IPS-11a (cell line): Measurements from ENCODE around the gene PLA2G4D.

ENCODE experiments used
- H3K4me3 ChIP-seq: one replicate; pipeline ENCODE4 v1.5.1; 2013; ENCODE audit warnings: low read depth, low read length, control low read depth

Gene PLA2G4D

DNA sequence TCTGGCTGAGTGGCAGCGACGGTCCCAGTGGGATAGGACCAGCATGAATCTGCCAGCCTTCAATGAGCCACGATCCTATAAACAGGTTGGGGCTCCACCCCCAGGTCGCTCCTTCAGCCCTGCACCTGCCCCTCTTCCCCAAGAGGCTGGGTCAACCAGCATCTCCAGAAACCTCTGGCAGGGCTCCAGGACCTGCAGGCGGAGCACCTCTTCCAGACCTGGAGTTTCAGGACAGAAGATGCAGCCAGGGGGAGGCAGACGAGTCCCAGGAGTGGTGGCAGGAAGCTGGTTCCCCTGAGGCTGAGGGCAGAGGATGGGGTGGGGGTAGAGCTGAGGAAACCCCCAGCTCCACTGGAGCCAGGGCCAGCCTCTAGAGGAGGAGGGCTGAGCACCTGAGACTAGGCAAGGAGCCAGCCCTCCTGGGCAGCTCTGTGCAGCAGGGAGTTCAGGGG lies at the start of gene PLA2G4D:
Gene PLA2G4D, minus strand, starts transcription at position 51 of the 452 bp plus-strand sequence. CDS start 103 bp downstream, outside the sequence.
- H3K4me3 ChIP-seq: no peak within 1 kb of the TSS

GRCh38 chr15:42143356-42143755 lies 49.0 kb upstream of the PLA2G4D start:
- H3K4me3 ChIP-seq: no peak overlapping the region

DNA sequence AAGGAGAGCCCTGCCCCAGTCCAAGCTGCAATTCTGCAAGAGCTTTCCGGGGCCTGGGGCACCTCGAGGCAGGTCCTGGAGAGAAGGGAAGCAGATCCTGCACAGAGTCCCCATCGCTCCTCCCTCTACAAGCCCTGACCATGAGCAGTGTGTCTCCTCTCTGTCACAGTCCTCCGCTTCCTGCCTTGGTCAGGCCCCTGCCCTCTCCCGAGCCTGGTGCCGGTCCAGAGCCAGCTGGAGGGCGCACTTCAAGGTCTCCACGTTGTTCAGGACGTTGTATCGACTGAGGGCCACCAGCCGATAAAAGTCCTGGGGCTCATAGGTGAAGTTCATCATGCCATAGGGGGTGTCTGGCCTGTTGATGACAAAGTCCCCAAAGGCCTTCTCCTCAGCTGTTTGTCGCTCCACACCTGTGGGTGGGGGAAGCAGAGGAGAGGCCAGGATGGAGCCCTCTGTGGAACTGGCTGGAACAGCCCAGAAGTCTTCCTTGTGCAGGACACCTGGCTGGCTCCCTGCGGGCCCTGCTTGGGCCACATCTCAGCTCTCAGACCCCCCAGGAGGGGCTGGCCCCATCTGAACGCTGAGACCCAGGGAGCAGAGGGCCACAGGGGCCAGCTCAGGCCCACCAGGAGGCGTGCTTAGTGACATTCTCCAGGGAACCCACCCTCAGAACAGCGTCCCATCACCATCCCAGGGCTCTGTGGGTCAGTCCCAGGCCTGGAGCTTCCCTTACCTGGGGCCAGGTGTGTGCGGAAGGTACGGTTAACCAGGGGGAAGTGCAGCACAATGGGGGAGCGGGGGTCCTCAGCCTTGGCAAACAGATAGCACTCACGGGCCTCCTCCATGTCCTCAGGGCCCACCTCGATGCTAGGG lies 47.7 kb upstream of the PLA2G4D start:
- no peak overlapping the region for H3K4me3 ChIP-seq

- no peak overlapping the region for H3K4me3 ChIP-seq
Measured at GRCh38 chr15:42141246-42141645, 46.9 kb upstream of the PLA2G4D start.

DNA sequence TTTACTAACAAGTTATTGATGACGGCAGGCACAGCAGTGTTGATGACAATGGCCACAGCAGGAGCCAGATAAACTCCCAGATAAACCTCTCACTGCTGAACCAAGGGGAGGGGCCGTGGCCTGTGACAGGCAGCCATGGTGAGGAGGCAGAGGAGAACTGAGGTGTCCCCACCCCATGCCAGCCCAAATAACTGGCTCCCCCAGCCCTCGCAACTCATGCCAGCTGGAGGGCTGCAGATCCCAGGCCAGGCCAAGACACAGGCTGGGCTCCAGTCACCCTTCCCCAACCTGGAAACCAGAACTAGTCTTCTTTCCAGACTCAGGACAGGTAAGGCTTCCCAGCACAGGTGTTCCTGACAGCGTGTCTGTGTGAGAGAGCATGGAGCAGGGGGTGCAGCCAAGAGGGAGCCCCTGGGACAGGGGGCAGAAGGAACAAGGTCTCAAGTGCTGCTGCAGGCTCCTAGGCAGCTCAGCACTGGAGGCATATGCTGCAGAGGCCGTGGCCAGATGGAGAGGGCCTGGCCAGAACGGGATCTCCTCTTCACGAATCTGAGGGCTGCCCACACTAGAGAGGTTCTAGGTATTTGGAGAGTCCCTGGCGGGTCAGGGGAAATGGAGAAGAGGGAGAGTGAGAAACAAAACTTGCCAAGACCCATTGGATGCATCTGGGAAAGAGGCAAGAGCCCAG lies 46.2 kb upstream of the PLA2G4D start:
- no peak overlapping the region for H3K4me3 ChIP-seq

DNA sequence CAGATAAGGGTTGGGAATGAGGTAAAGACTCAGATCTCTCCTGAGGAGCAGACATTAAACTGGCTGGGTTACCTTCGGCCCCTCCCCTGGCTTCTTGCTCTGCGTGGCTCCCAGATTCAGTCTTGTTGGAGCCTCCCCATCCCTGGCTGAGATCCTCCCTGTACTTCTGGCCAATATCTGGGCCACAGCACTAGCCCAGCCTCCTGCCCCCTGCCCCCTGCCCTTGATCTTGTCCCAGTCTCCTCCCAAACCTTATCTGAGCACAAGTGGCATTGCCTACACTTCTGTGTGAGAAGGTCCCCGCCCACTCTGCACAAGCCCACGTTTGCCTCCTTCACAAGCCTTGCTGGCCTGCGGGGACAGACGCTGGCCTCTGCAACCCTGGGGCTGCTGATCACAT lies 45.2 kb upstream of the PLA2G4D start:
- no peak overlapping the region for H3K4me3 ChIP-seq

DNA sequence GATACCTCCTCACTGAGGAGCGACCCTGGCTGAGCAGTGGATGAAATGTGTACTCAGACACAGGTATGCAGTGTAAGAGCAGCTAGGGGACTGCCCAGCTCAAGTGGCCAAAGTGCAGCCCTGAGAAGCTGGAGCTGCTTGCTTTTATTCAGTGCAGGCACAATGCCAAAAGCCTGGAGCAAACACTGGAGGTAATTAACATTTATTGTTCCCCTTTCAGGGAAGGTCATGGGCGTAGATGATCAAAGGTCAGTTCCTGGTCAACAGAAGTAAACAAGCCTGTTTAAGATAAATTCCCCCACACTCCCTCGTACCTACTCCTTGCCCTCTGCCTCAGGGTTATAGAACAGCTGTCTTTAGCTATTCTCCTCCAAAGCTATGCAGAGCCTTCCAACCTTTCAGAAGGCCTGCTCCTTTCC lies 44.6 kb upstream of the PLA2G4D start:
- H3K4me3 ChIP-seq: no peak overlapping the region

- no peak overlapping the region for H3K4me3 ChIP-seq
Measured at GRCh38 chr15:42138411-42138810, 44.0 kb upstream of the PLA2G4D start.

GRCh38 chr15:42137461-42138261 lies 43.3 kb upstream of the PLA2G4D start:
- no peak overlapping the region for H3K4me3 ChIP-seq

GRCh38 chr15:42136513-42136912 lies 42.2 kb upstream of the PLA2G4D start:
- H3K4me3 ChIP-seq: no peak overlapping the region

DNA sequence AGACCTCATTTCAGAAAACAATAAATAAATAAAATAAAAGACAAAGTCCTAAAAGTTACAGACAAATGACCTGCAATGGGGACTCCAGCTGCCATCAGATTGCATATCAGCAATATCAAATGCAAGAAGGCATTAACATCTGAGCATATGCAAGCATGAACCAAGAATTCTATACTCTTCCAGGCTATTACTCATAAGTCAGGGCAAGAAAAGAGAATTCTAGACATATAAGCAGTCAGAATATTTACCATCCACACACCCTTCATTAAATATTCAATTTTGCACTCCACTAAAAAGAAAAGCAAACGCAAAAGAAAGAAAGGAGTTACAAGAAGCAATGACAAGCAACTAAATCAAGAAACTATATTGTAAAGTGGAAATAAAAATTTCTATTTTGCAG lies 41.0 kb upstream of the PLA2G4D start:
- H3K4me3 ChIP-seq: no peak overlapping the region

- H3K4me3 ChIP-seq: no peak overlapping the region
Measured at GRCh38 chr15:42134617-42135245, 40.4 kb upstream of the PLA2G4D start.

DNA sequence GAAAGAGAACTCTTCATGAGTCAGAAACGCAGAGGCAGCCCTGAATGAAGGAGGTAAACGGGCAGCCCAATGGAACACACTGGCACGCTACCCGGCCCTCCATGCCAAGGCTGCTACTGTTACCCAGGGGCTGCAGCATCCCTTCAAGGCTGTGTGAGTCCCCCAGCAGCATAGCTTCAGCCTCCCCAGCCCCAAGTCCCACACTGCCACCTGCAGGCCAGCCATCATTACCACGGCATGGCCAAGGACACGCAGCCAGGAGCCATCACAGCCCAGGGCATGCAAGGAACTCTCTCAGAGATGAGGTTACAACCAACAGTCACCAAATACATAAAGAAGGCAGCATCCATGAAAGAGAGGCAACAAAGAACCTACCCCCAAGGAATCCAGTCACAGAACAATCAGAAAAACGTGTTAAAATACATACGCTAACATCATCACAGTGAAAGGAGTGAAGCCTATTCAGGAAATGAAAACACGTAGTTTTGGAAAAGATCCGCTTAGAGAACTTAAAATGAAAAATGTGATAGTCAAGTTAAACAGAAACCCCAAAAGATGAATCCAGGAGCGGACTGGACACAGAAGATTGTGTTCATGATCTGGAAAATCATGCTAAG lies 39.6 kb upstream of the PLA2G4D start:
- no peak overlapping the region for H3K4me3 ChIP-seq

DNA sequence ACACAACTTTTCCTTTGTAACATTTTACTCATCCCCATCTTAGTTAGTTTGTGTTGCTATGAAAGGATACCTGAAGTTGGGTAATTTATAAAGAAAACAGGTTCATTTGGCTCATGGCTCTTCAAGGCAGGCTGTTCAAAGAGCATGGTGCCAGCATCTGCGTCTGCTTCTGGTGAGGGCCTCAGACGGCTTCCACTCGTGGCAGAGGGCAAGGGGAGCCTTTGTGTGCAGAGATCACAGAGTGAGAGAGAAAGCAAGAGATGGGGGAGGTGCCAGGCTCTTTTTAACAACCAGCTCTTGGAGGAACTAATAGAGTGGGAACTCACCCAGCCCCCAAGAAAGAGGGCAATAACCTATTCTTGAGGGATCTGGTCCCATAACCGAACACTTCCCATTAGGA lies 39.0 kb upstream of the PLA2G4D start:
- no peak overlapping the region for H3K4me3 ChIP-seq

GRCh38 chr15:42131826-42132806 lies 37.8 kb upstream of the PLA2G4D start:
- no peak overlapping the region for H3K4me3 ChIP-seq

DNA sequence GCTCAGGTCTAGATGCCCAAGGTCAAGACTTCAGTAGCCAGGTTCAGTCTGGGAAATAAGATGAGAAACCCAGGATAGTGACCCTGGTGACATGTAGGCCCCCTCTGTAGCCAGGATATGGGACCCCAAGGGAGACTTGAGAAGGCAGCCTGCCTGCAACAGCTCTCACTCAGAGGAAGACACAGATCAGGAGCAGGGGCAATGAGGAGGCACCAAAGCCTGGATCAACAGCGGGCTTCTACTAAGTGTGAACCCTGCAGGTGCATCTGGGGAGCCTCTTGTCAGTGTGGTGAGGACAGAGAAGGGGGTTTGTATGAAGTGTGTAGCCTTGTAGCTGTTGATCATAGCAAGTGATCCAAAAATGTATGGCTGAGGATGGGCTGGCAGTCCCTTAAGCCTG lies 36.6 kb upstream of the PLA2G4D start:
- no peak overlapping the region for H3K4me3 ChIP-seq

DNA sequence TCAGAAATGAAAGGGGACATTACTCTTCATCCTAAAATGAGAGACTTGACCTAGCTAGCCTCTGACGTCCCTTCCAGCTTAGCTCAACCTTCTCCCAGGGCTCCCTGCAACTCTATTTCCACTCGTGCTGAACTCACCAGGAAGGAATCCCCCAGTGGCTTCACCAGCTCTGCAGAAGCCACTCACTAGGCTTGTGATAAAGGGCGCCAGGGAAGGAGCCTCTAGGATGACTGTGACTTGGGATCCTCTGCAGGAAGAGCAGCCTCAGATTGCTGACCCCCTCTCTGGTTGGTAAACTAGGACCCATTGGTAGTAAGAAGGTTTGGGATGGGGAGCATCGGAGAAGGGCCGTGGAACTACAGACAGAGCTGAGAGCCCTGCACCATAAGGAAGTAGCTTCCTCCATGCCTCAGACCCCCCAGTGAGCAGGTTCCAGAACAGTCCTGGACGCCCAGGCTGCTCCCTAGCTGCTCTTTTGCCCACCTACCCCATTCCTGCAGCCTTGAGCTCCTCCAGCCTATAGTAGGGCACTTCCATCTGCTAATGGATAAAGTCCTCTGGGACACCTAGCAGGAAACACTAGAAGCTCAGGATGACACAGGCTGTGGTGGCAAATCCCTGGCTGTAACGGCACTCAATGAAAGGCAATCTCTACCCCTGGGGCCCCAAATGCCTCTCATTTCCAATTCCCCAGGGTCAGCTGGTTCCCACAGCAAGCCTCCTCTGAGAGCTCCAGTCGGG lies 36.1 kb upstream of the PLA2G4D start:
- no peak overlapping the region for H3K4me3 ChIP-seq

DNA sequence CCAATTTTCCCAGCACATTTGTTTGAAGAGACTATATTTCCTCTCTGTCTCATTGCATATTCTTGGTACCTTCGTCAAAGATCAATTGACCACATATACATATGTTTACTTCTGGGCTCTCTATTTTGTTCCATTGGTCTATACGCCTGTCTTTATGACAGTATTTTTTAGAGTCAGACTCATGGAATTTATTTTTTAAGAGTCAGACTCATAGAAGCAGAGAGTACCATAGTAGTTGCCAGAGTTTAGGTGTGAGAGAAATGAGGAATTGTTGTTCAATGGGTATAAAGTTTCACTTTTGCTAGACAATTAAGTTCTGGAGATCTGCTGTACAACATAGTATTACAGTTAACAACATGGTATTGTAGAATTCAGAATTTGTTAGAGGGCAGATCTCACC lies 35.0 kb upstream of the PLA2G4D start:
- no peak overlapping the region for H3K4me3 ChIP-seq

GRCh38 chr15:42128476-42128875 lies 34.1 kb upstream of the PLA2G4D start:
- no peak overlapping the region for H3K4me3 ChIP-seq
